MG63 (cell line): ENCODE results near the gene TENM3. TPM values are rescaled to one million over a fixed set of nuclear protein-coding genes. Genes with fewer than 3 reads are reported as not detected.
"Not testable (repeated sequence)": the region's sequence is repeated elsewhere in the genome, so short reads cannot be mapped to it uniquely, and the experiment has no call there.

Source experiments
- DNase-seq: peaks from one replicate; pipeline ENCODE4 v3.0.0-alpha.2; 2020
- H3K27me3 ChIP-seq: fragments of 250-450 bp; sonication (Bioruptor Pico); 2 replicates; pipeline ENCODE4 v1.5.1; 2020; ENCODE audit warnings: mild to moderate bottlenecking, moderate library complexity
- H3K36me3 ChIP-seq: fragments of 250-450 bp; sonication (Bioruptor Pico); 2 replicates; pipeline ENCODE4 v1.5.1; 2020; ENCODE audit warnings: mild to moderate bottlenecking, moderate library complexity
- H3K4me3 ChIP-seq: fragments of 250-450 bp; sonication (Bioruptor Pico); 2 replicates; pipeline ENCODE4 v1.5.1; 2020; ENCODE audit warnings: mild to moderate bottlenecking, moderate library complexity
- H3K9me3 ChIP-seq: fragments of 250-450 bp; sonication (Bioruptor Pico); 2 replicates; pipeline ENCODE4 v1.5.1; 2020; ENCODE audit warnings: mild to moderate bottlenecking, moderate library complexity
- total RNA-seq: library from RNA; depleted of rRNA; stranded (reverse); fragments of >200 nt; shearing (Covaris generic); gene quantifications from 2 replicates; pipeline ENCODE4 v1.2.3, GENCODE V29; 2014; ENCODE audit warnings: low replicate concordance; rRNA removed

TENM3 gene
- 0.05 and 0.10 TPM in 2 replicates for total RNA-seq

GRCh38 chr4:182243204-182243603, at the start of gene TENM3:
Gene TENM3 (plus strand): TSS chr4:182243402. CDS start chr4:182324021, 80,619 bp downstream.
- DNase-seq, H3K4me3 ChIP-seq, H3K36me3 ChIP-seq, H3K27me3 ChIP-seq, H3K9me3 ChIP-seq: not testable (repeated sequence)

GRCh38 chr4:182194091-182194824, 48.9 kb upstream of the TENM3 start:
- no peak overlapping the region for H3K4me3 ChIP-seq
- H3K27me3 ChIP-seq = no peaks in the 10 kb centered on the region
- no peaks in the 10 kb centered on the region for H3K36me3 ChIP-seq
- DNase-seq = no peak
- no peaks in the 10 kb centered on the region for H3K9me3 ChIP-seq

- H3K36me3 ChIP-seq = no peaks in the 10 kb centered on the region
- no peaks in the 10 kb centered on the region for H3K9me3 ChIP-seq
- no peak for DNase-seq
- no peaks in the 10 kb centered on the region for H3K27me3 ChIP-seq
- no peak overlapping the region for H3K4me3 ChIP-seq
Observed at GRCh38 chr4:182197611-182198010, 45.6 kb upstream of the TENM3 start.

- no peaks in the 10 kb centered on the region for H3K9me3 ChIP-seq
- DNase-seq = peak; percentile 9
- H3K27me3 ChIP-seq = no peaks in the 10 kb centered on the region
Observed at GRCh38 chr4:182201871-182202270, 41.3 kb upstream of the TENM3 start.

GRCh38 chr4:182202650-182203049, 40.6 kb upstream of the TENM3 start:
- H3K9me3 ChIP-seq = no peaks in the 10 kb centered on the region
- H3K4me3 ChIP-seq = no peak overlapping the region
- no peaks in the 10 kb centered on the region for H3K27me3 ChIP-seq
- no peaks in the 10 kb centered on the region for H3K36me3 ChIP-seq
- no peak for DNase-seq

More at GRCh38 chr4:182201871-182202270, 41.3 kb upstream of the TENM3 start:
- no peaks in the 10 kb centered on the region for H3K36me3 ChIP-seq
- no peak overlapping the region for H3K4me3 ChIP-seq

GRCh38 chr4:182203872-182204411, 39.3 kb upstream of the TENM3 start:
- no peak for DNase-seq
- H3K27me3 ChIP-seq = no peaks in the 10 kb centered on the region
- H3K4me3 ChIP-seq = no peak overlapping the region
- H3K36me3 ChIP-seq = no peaks in the 10 kb centered on the region
- no peaks in the 10 kb centered on the region for H3K9me3 ChIP-seq

GRCh38 chr4:182205306-182205705, 37.9 kb upstream of the TENM3 start:
- Histone ChIP-seq H3K36me3 (no peaks in the 10 kb centered on the region), H3K4me3 (no peak overlapping the region), H3K9me3 (no peaks in the 10 kb centered on the region), H3K27me3 (no peaks in the 10 kb centered on the region)
- DNase-seq = no peak

- Histone ChIP-seq H3K9me3 (no peaks in the 10 kb centered on the region), H3K27me3 (no peaks in the 10 kb centered on the region), H3K36me3 (no peaks in the 10 kb centered on the region), H3K4me3 (no peak overlapping the region)
- no peak for DNase-seq
Observed at GRCh38 chr4:182206266-182206665, 36.9 kb upstream of the TENM3 start.

GRCh38 chr4:182206916-182207315, 36.3 kb upstream of the TENM3 start:
- DNase-seq = no peak

GRCh38 chr4:182207830-182208396, 35.3 kb upstream of the TENM3 start:
- Histone ChIP-seq H3K36me3 (no peaks in the 10 kb centered on the region), H3K9me3 (no peaks in the 10 kb centered on the region)
- DNase-seq = no peak

More at GRCh38 chr4:182206916-182207315, 36.3 kb upstream of the TENM3 start:
- Histone ChIP-seq H3K9me3 (no peaks in the 10 kb centered on the region), H3K36me3 (no peaks in the 10 kb centered on the region), H3K4me3 (no peak overlapping the region), H3K27me3 (no peaks in the 10 kb centered on the region)

GRCh38 chr4:182208526-182209050, 34.6 kb upstream of the TENM3 start:
- no peak for DNase-seq

More at GRCh38 chr4:182207830-182208396, 35.3 kb upstream of the TENM3 start:
- Histone ChIP-seq H3K4me3 (no peak overlapping the region), H3K27me3 (no peaks in the 10 kb centered on the region)

GRCh38 chr4:182212211-182212761, 30.9 kb upstream of the TENM3 start:
- no peak for DNase-seq
- Histone ChIP-seq H3K9me3 (no peaks in the 10 kb centered on the region), H3K27me3 (no peaks in the 10 kb centered on the region), H3K36me3 (no peaks in the 10 kb centered on the region), H3K4me3 (no peak overlapping the region)

More at GRCh38 chr4:182208526-182209050, 34.6 kb upstream of the TENM3 start:
- H3K9me3 ChIP-seq = no peaks in the 10 kb centered on the region
- H3K36me3 ChIP-seq = no peaks in the 10 kb centered on the region
- no peaks in the 10 kb centered on the region for H3K27me3 ChIP-seq
- H3K4me3 ChIP-seq = no peak overlapping the region

GRCh38 chr4:182213004-182213403, 30.2 kb upstream of the TENM3 start:
- H3K9me3 ChIP-seq = no peaks in the 10 kb centered on the region
- no peak for DNase-seq
- H3K27me3 ChIP-seq = no peaks in the 10 kb centered on the region
- H3K36me3 ChIP-seq = no peaks in the 10 kb centered on the region
- H3K4me3 ChIP-seq = no peak overlapping the region

- DNase-seq = no peak
- H3K27me3 ChIP-seq = no peaks in the 10 kb centered on the region
- H3K4me3 ChIP-seq = no peak overlapping the region
- H3K9me3 ChIP-seq = no peaks in the 10 kb centered on the region
- H3K36me3 ChIP-seq = no peaks in the 10 kb centered on the region
Observed at GRCh38 chr4:182215148-182215547, 28.1 kb upstream of the TENM3 start.

GRCh38 chr4:182216005-182216404, 27.2 kb upstream of the TENM3 start:
- Histone ChIP-seq H3K36me3 (no peaks in the 10 kb centered on the region), H3K9me3 (no peaks in the 10 kb centered on the region), H3K4me3 (no peak overlapping the region), H3K27me3 (no peaks in the 10 kb centered on the region)
- DNase-seq = no peak

- no peak overlapping the region for H3K4me3 ChIP-seq
- no peak for DNase-seq
Observed at GRCh38 chr4:182219411-182220056, 23.7 kb upstream of the TENM3 start.

GRCh38 chr4:182221987-182222386, 21.2 kb upstream of the TENM3 start:
- H3K4me3 ChIP-seq = no peak overlapping the region
- no peaks in the 10 kb centered on the region for H3K36me3 ChIP-seq
- H3K27me3 ChIP-seq = no peaks in the 10 kb centered on the region
- no peak for DNase-seq
- H3K9me3 ChIP-seq = no peaks in the 10 kb centered on the region

More at GRCh38 chr4:182219411-182220056, 23.7 kb upstream of the TENM3 start:
- Histone ChIP-seq H3K36me3 (no peaks in the 10 kb centered on the region), H3K27me3 (no peaks in the 10 kb centered on the region), H3K9me3 (no peaks in the 10 kb centered on the region)
